ENCODE results near the gene WIZ. TPM values are rescaled to one million over a fixed set of nuclear protein-coding genes. Genes with fewer than 3 reads are reported as not detected.

The WIZ gene
- total and polyA plus RNA-seq, 2 experiments from 2014 or later, result 8.9 to 39.5 TPM

GRCh38 chr19:15421721-15422260 lies 28.0 kb downstream of the WIZ start:
- Histone ChIP-seq H3K9me2 (ENCODE audit: insufficient read depth) (no peaks in the 10 kb centered on the region), H3K4me1 (ENCODE audit: insufficient read depth) (peaks cover 9% of the 10 kb centered on the region; the same call in 1 of the 2 replicates), H3K27me3 (ENCODE audit: insufficient read depth) (no peaks in the 10 kb centered on the region), H3K36me3 (ENCODE audit: insufficient read depth) (no peaks in the 10 kb centered on the region), H3K4me3 (no peak overlapping the region), H2AFZ (no peak overlapping the region), H4K20me1 (replicated peaks; ENCODE audit: insufficient read depth) (peaks cover 15% of the 10 kb centered on the region), H3K79me2 (replicated peaks; ENCODE audit: insufficient read depth) (peaks cover 18% of the 10 kb centered on the region), H3K27ac (ENCODE audit: low read depth) (no peak overlapping the region), H3F3A (replicated peaks; ENCODE audit: low read depth) (peaks cover 17% of the 10 kb centered on the region), H3K4me2 (no peak overlapping the region)
- Mint-ChIP-seq H3K36me3 (ENCODE audit: low read depth) (peaks cover 37% of the 10 kb centered on the region), H3K27ac (no peak overlapping the region), H3K27me3 (ENCODE audit: insufficient read depth, low read depth, poor library complexity) (peaks cover 11% of the 10 kb centered on the region), H3K4me3 (no peak overlapping the region), H3K4me1 (peaks cover 10% of the 10 kb centered on the region), H3K9me3 (no peaks in the 10 kb centered on the region; the same call in 2 of the 3 replicates)
- no peak for DNase-seq (ENCODE audit: low spot score)
- ATAC-seq, result no peak
- TF ChIP-seq ZNF462 (CRISPR knock-in tag; IDR thresholded peaks at IDR 0.05), result no peak
- TF ChIP-seq ETS1 (IDR thresholded peaks at IDR 0.05), result no peak
- no peak for TF ChIP-seq STAT1 (IDR thresholded peaks at IDR 0.05; ENCODE audit: unreplicated experiment)
- TF ChIP-seq NANOG (IDR thresholded peaks at IDR 0.05; ENCODE audit: borderline replicate concordance), result no peak
- no peak for TF ChIP-seq ZNF331 (CRISPR knock-in tag; IDR thresholded peaks at IDR 0.05; ENCODE audit: low read depth)
